A549 (cell line): ENCODE results near the gene APOH.

Source experiments
- GATA3 ChIP-seq: IDR thresholded peaks from 2 replicates; pipeline ENCODE4 v1.6.1; 2012; ENCODE audit warnings: borderline replicate concordance
- JUN ChIP-seq, 2 experiments: fragments of >200 bp; sonication (Bioruptor Twin); formaldehyde crosslinking; IDR thresholded peaks; 2 replicates in 1 of 2; 3 replicates in 1 of 2; pipeline ENCODE4 v1.6.1; 2016 to 2017
- MAZ ChIP-seq: fragments of 150-350 bp; IDR thresholded peaks from 2 replicates; pipeline ENCODE4 v1.6.1; 2014; ENCODE audit warnings: antibody characterized with exemption, low read depth, low read length, borderline replicate concordance

- TF ChIP-seq GATA3, result no peak
- TF ChIP-seq JUN (IDR thresholded peaks at IDR 0.05), result no peak
- no peak for TF ChIP-seq MAZ
Measured at GRCh38 chr17:66187718-66188117, 41.5 kb downstream of the APOH start.
